ENCODE results near the gene SREBF2. TPM values are rescaled to one million over a fixed set of nuclear protein-coding genes. Genes with fewer than 3 reads are reported as not detected.

Gene SREBF2
- total and polyA plus RNA-seq, 2 of the 8 experiments (the other 6 are each of a cell fraction or from before 2014, with no cell fraction given) = 125 to 144 TPM

GRCh38 chr22:41870786-41871185 lies 37.9 kb downstream of the SREBF2 start:
- peaks cover 0 to 3% of the 10 kb centered on the region in 2 experiments; a peak in 2 of 4 replicates for H3K79me2 ChIP-seq (ENCODE audit: control insufficient read depth in 1 of 2, insufficient read depth in 2 of 2, low read length in 2 of 2)
- 94% methylated on average over 4 of the region's 4 CpGs; no CpG with 5 or more reads in 1 of the 2 experiments for WGBS, 2 experiments (ENCODE audit: extremely low coverage in 1 of 2, insufficient coverage in 1 of 2, insufficient read length in 1 of 2, insufficient replicate concordance in 2 of 2, low coverage in 1 of 2, low lambda C conversion rate in 2 of 2, missing lambda C conversion rate in 1 of 2)
- H4K8ac ChIP-seq (ENCODE audit: extremely low read depth, insufficient read depth, low read length) = no peak overlapping the region
- FAIRE-seq (no peak), DNase-seq (ENCODE audit: low read depth in 1 of 2, low spot score in 2 of 2) (no peak)
- H4K20me1 ChIP-seq (replicated peaks in 1 of 2; ENCODE audit: control insufficient read depth in 1 of 2, insufficient read depth in 2 of 2, low read length in 2 of 2) = peaks cover 5 to 12% of the 10 kb centered on the region in 2 experiments
- ChIA-PET CTCF (ENCODE audit: partially characterized antibody) (interaction anchor here (1.7 kb wide), 1 partner anchor 174 kb away, joined by 4 read pairs; no protein-coding TSS in a partner anchor), POLR2A (ENCODE audit: partially characterized antibody) (no interaction called here)
- H3K4me1 ChIP-seq (replicated peaks in 1 of 4; ENCODE audit: control insufficient read depth in 3 of 4, insufficient read depth in 4 of 4, low read length in 3 of 4) = no peaks in the 10 kb centered on the region
- no peak for TF ChIP-seq HDAC6 (IDR thresholded peaks at IDR 0.05; ENCODE audit: low read depth, low read length)
- TF ChIP-seq TBP (IDR thresholded peaks at IDR 0.05; ENCODE audit: low read depth, low read length) = no peak
- no peak for TF ChIP-seq GTF2F1 (IDR thresholded peaks at IDR 0.05; ENCODE audit: borderline replicate concordance, low read depth, low read length)
- TF ChIP-seq BACH1 (IDR thresholded peaks at IDR 0.05; ENCODE audit: low read length) = no peak
- TF ChIP-seq NRF1 (IDR thresholded peaks at IDR 0.05; ENCODE audit: low read depth, low read length) = no peak
- TF ChIP-seq GABPA (IDR thresholded peaks at IDR 0.05; ENCODE audit: borderline replicate concordance, insufficient read depth, low read length) = no peak
- TF ChIP-seq KDM5A (IDR thresholded peaks at IDR 0.05; ENCODE audit: low read length) = no peak
- TF ChIP-seq TCF12 (IDR thresholded peaks at IDR 0.05; ENCODE audit: low read depth, low read length) = no peak
- TF ChIP-seq EP300 (IDR thresholded peaks at IDR 0.05; ENCODE audit: borderline replicate concordance in 1 of 2, low read depth in 2 of 2, low read length in 2 of 2) = no peak
- no peak overlapping the region for H2AFZ ChIP-seq (ENCODE audit: low read length)
- H2BK12ac ChIP-seq (ENCODE audit: low read depth, low read length) = no peak overlapping the region
- no peak overlapping the region for H3K23ac ChIP-seq (ENCODE audit: insufficient read length)
- no peak overlapping the region for H4K5ac ChIP-seq (ENCODE audit: insufficient read length, low read depth, low read length)
- no peak overlapping the region for H3K27ac ChIP-seq (ENCODE audit: low read depth, low read length)
- no peak overlapping the region for H3K4me3 ChIP-seq (ENCODE audit: extremely low read depth in 1 of 4, insufficient read depth in 2 of 4, low read depth in 3 of 4, low read length in 4 of 4)
- no peak overlapping the region for H3K18ac ChIP-seq (ENCODE audit: extremely low read depth, low read length)
- no peaks in the 10 kb centered on the region for H3K9me3 ChIP-seq (ENCODE audit: insufficient read depth in 2 of 2, low read depth in 1 of 2, low read length in 1 of 2)
- no peak overlapping the region for H4K91ac ChIP-seq (replicated peaks; ENCODE audit: insufficient read length, low read length)
- no peak overlapping the region for H3K14ac ChIP-seq (ENCODE audit: insufficient read length)
- no peak overlapping the region for H2AK5ac ChIP-seq (ENCODE audit: low read depth, low read length)
- no peak overlapping the region for H3K9ac ChIP-seq (replicated peaks in 1 of 4; ENCODE audit: extremely low read depth in 1 of 4, low read depth in 3 of 4, low read length in 3 of 4)
- peaks cover 11% of the 10 kb centered on the region; the same call in 1 of the 2 replicates for H3K79me1 ChIP-seq (ENCODE audit: low read depth, low read length)
- H2BK20ac ChIP-seq (ENCODE audit: low read length) = no peak overlapping the region
- H3K36me3 ChIP-seq (ENCODE audit: control insufficient read depth in 2 of 4, insufficient read depth in 4 of 4, low read length in 3 of 4) = peaks cover 38 to 77% (median 63%) of the 10 kb centered on the region in 4 experiments
- no peaks in the 10 kb centered on the region for H3K23me2 ChIP-seq (ENCODE audit: low read depth, low read length)
- no peak overlapping the region for H3K4me2 ChIP-seq (ENCODE audit: insufficient read depth in 1 of 2, low read depth in 2 of 2, low read length in 2 of 2)
- no peak overlapping the region for H2BK15ac ChIP-seq (ENCODE audit: low read length)
- no peak overlapping the region for H3K56ac ChIP-seq (replicated peaks; ENCODE audit: insufficient read length, low read depth, low read length)
- H2BK5ac ChIP-seq (ENCODE audit: low read depth, low read length) = no peak overlapping the region
- H2BK120ac ChIP-seq (replicated peaks; ENCODE audit: low read depth, low read length) = no peak overlapping the region
- no peak overlapping the region for H3K4ac ChIP-seq (replicated peaks; ENCODE audit: insufficient read length, low read depth, low read length)
- H3K27me3 ChIP-seq (replicated peaks in 1 of 4; ENCODE audit: control insufficient read depth in 3 of 4, extremely low read depth in 1 of 4, insufficient read depth in 3 of 4, low read length in 3 of 4) = no peaks in the 10 kb centered on the region

All from H1 (cell line).